HepG2 (cell line): ENCODE results near the gene SSH3. TPM values are rescaled to one million over a fixed set of nuclear protein-coding genes. Genes with fewer than 3 reads are reported as not detected.

Experiments
- ATAC-seq: fragments of 200-7000 bp; cut with Tn5 transposase; 3 replicates; pipeline ENCODE4 v1.9.1; 2020; ENCODE audit warnings: mild to moderate bottlenecking, moderate library complexity
- BruUV-seq: library from RNA; stranded (reverse); fragments of 400-500 nt; replicated peaks from 2 replicates; lab custom pipeline; 2021; lab: Mats Ljungman, UMichigan
- CTCF ChIA-PET: fragments of 300-600 bp; formaldehyde crosslinking; extraction: SDS; loops from one replicate; lab custom pipeline; 2021; ENCODE audit warnings: low total read pairs, inconsistent platforms, low intra/inter-chr PET ratio; lab: Yijun Ruan, JAX
- POLR2A ChIA-PET: fragments of 350-600 bp; sonication (Branson Sonifier 250); formaldehyde crosslinking; loops from one replicate; lab custom pipeline; 2020; ENCODE audit warnings: antibody characterized with exemption, inconsistent platforms; lab: Yijun Ruan, JAX
- DNase-seq: peaks from one replicate; pipeline ENCODE4 v3.0.0-alpha.2; 2015; ENCODE audit warnings: low spot score
- FAIRE-seq: peaks from 3 replicates; lab custom pipeline; 2011; peaks lifted over from hg19 to GRCh38; lab: Jason Lieb, UNC
- H2AFZ ChIP-seq: one replicate; pipeline ENCODE4 v1.6.1; 2011; ENCODE audit warnings: low read length, inconsistent platforms
- H3K27ac ChIP-seq: fragments of 300-600 bp; 3 replicates; pipeline ENCODE4 v1.8.0; 2011; ENCODE audit warnings: mixed run types, mild to moderate bottlenecking, mixed read lengths, low read length, inconsistent platforms; ENCODE audit not compliant: insufficient read depth; ENCODE audit errors: extremely low read length
- H3K27me3 ChIP-seq, 2 experiments: fragments of 200-600 bp in 1 of 2; 2 replicates in 1 of 2; 3 replicates in 1 of 2; pipeline versions ENCODE4 v1.6.0 to v1.8.0; 2011; ENCODE audit warnings: low read length in 2 of 2, mild to moderate bottlenecking in 2 of 2, moderate library complexity in 2 of 2, inconsistent platforms in 1 of 2; ENCODE audit not compliant: insufficient read depth in 2 of 2, control insufficient read depth in 1 of 2
- H3K36me3 ChIP-seq, 2 experiments: fragments of 200-600 bp in 1 of 2; replicated peaks in 1 of 2; 2 replicates in 1 of 2; 3 replicates in 1 of 2; pipeline versions ENCODE4 v1.5.1 to v1.8.0; 2011; ENCODE audit warnings: low read length in 2 of 2, inconsistent platforms in 1 of 2; ENCODE audit not compliant: insufficient read depth in 2 of 2, control insufficient read depth in 1 of 2
- H3K4me1 ChIP-seq: 2 replicates; pipeline ENCODE4 v1.5.1; 2012; ENCODE audit warnings: low read length, inconsistent platforms; ENCODE audit not compliant: insufficient read depth
- H3K4me2 ChIP-seq: 2 replicates; pipeline ENCODE4 v1.6.0; 2011; ENCODE audit warnings: low read depth, low read length, inconsistent platforms
- H3K4me3 ChIP-seq, 3 experiments: fragments of 200-600 bp in 1 of 3; sonication (generic), shearing (Covaris generic) in 1 of 3; replicated peaks in 1 of 3; 2 replicates each; pipeline ENCODE4 v1.5.1; 2011 to 2016; ENCODE audit warnings: low read length in 3 of 3, inconsistent platforms in 2 of 3, low read depth in 2 of 3, mild to moderate bottlenecking in 2 of 3, control low read depth in 1 of 3, mixed read lengths in 1 of 3; ENCODE audit not compliant: insufficient read depth in 1 of 3
- H3K79me2 ChIP-seq: one replicate; pipeline ENCODE4 v1.6.1; 2011; ENCODE audit warnings: low read length, inconsistent platforms; ENCODE audit not compliant: insufficient read depth
- H3K9ac ChIP-seq: 2 replicates; pipeline ENCODE4 v1.6.0; 2011; ENCODE audit warnings: mild to moderate bottlenecking, low read depth, low read length, inconsistent platforms; ENCODE audit not compliant: insufficient read depth
- H3K9me3 ChIP-seq: 2 replicates; pipeline ENCODE4 v1.5.1; 2012; ENCODE audit warnings: mild to moderate bottlenecking, low read length
- H4K20me1 ChIP-seq: 2 replicates; pipeline ENCODE4 v1.6.0; 2011; ENCODE audit warnings: inconsistent platforms, mild to moderate bottlenecking, low read length, moderate library complexity; ENCODE audit not compliant: insufficient read depth
- KDM1A ChIP-seq: IDR thresholded peaks from 2 replicates; pipeline ENCODE4 v1.6.1; 2016; ENCODE audit warnings: missing compliant biosample characterization
- RBFOX2 ChIP-seq: fragments of 200-400 bp; formaldehyde crosslinking; IDR thresholded peaks from 2 replicates; pipeline ENCODE4 v1.6.1; 2017; ENCODE audit warnings: low read depth, mild to moderate bottlenecking, low read length
- SIN3B ChIP-seq: fragments of 150-350 bp; IDR thresholded peaks from 2 replicates; pipeline ENCODE4 v1.6.1; 2014; ENCODE audit warnings: low read length
- TGIF2 ChIP-seq: IDR thresholded peaks from 2 replicates; pipeline ENCODE4 v1.6.1; 2016; ENCODE audit warnings: control low read depth, missing compliant biosample characterization
- ZBTB20 ChIP-seq: sonication (generic); formaldehyde crosslinking; IDR thresholded peaks from 2 replicates; pipeline ENCODE4 v1.8.1; 2023; ENCODE audit warnings: missing genetic modification reagents, low read depth, mild to moderate bottlenecking, borderline replicate concordance
- ZBTB33 ChIP-seq: sonication (generic); formaldehyde crosslinking; IDR thresholded peaks from 2 replicates; pipeline ENCODE4 v1.4.0; 2020; ENCODE audit warnings: missing genetic modification reagents
- ZNF124 ChIP-seq: sonication (generic); formaldehyde crosslinking; IDR thresholded peaks from 2 replicates; pipeline ENCODE4 v1.4.0; 2020; ENCODE audit warnings: missing genetic modification reagents
- ZNF512B ChIP-seq: sonication (generic); formaldehyde crosslinking; IDR thresholded peaks from 2 replicates; pipeline ENCODE4 v1.5.1; 2020; ENCODE audit warnings: missing genetic modification reagents, mild to moderate bottlenecking, borderline replicate concordance
- ZNF598 ChIP-seq: sonication (generic); formaldehyde crosslinking; IDR thresholded peaks from 2 replicates; pipeline ENCODE4 v1.5.1; 2020; ENCODE audit warnings: mild to moderate bottlenecking, missing genetic modification reagents, borderline replicate concordance
- WGBS: methylation state at CpG from one replicate; pipeline ENCODE4 v1.1.6; 2017; ENCODE audit warnings: low lambda C conversion rate; 5-methylcytosine and 5-hydroxymethylcytosine counted together
- in situ Hi-C: cut with HindIII; loops from 2 replicates; pipeline ENCODE4 v1.10.0; 2017; ENCODE audit warnings: low pct_unique_long_range_greater_than_20kb; ENCODE audit not compliant: extremely low pct_ligation_motif_present
- intact Hi-C: fragments of 100-400 bp; cut with micrococcal nuclease; formaldehyde crosslinking; loops from one replicate; pipeline ENCODE4 v1.10.0; 2022; ENCODE audit not compliant: unreplicated experiment
- polyA plus RNA-seq, 8 experiments: library from polyadenylated mRNA; depleted of rRNA in 3 of 8; stranded (reverse) in 7 of 8; unstranded in 1 of 8; fragments of >200 nt; fragmentation: Illumina TruSeq in 4 of 8; extraction: Trizol in 4 of 8; gene quantifications; 2 replicates each; pipeline versions ENCODE4 v1.2.1 to v1.2.3, GENCODE V29; 2011 to 2016; ENCODE audit warnings: low read depth in 4 of 8, missing spikeins in 1 of 8, mixed read lengths in 1 of 8; ENCODE audit not compliant: insufficient read depth in 1 of 8
- total RNA-seq, 5 experiments: library from RNA; depleted of rRNA; stranded (reverse); fragments of >200 nt; fragmentation: Illumina TruSeq; extraction: Trizol; gene quantifications; 2 replicates each; pipeline ENCODE4 v1.2.3, GENCODE V29; 2016; ENCODE audit warnings: low read depth in 1 of 5

Gene SSH3
- total and polyA plus RNA-seq, 2 of the 13 experiments (the other 11 are each of a cell fraction or from before 2014, with no cell fraction given) = 12.4 to 18.8 TPM

- Histone ChIP-seq H3K36me3 (peaks cover 31 to 56% of the 10 kb centered on the region in 2 experiments; a peak in 4 of 5 replicates), H3K27me3 (no peaks in the 10 kb centered on the region), H3K4me2 (no peak overlapping the region), H3K4me1 (peaks cover 21% of the 10 kb centered on the region), H2AFZ (no peak overlapping the region), H3K9me3 (no peaks in the 10 kb centered on the region), H3K79me2 (peaks cover 4% of the 10 kb centered on the region), H3K4me3 (no peak overlapping the region), H3K27ac (no peak overlapping the region), H4K20me1 (no peaks in the 10 kb centered on the region), H3K9ac (no peak overlapping the region)
- no peak for DNase-seq
- CTCF ChIA-PET = no interaction called here
- TF ChIP-seq ZBTB33 (CRISPR knock-in tag) = no peak
- TF ChIP-seq TGIF2 (CRISPR knock-in tag) = no peak
- no peak for TF ChIP-seq ZNF124 (CRISPR knock-in tag)
- TF ChIP-seq RBFOX2 = peak; percentile 20; the same call in 1 of the 2 replicates
- no peak for TF ChIP-seq ZNF598 (CRISPR knock-in tag)
- TF ChIP-seq ZNF512B (CRISPR knock-in tag) = no peak
- TF ChIP-seq KDM1A (CRISPR knock-in tag) = no peak
- TF ChIP-seq SIN3B = no peak
- no peak for TF ChIP-seq ZBTB20 (CRISPR knock-in tag)
- intact Hi-C loops = no loop called here
- in situ Hi-C loops = no loop called here
- 94% methylated on average over 31 of the region's 45 CpGs for WGBS
- ATAC-seq = no peak
- POLR2A ChIA-PET = no interaction called here
- no TSS peak for BruUV-seq
- no peak for FAIRE-seq
Observed at GRCh38 chr11:67284811-67285540, 18.4 kb upstream of the SSH3 start.
